Brain microvascular endothelial cell (primary cell): Measurements from ENCODE around the gene H1-8.

Experiments used
- DNase-seq: peaks from one replicate; pipeline ENCODE4 v3.0.0-alpha.2; 2020
- H3K27ac ChIP-seq: fragments of 250-450 bp; sonication (Bioruptor Pico); 2 replicates; pipeline ENCODE4 v1.5.1; 2020; ENCODE audit warnings: mild to moderate bottlenecking, moderate library complexity
- H3K27me3 ChIP-seq: fragments of 250-450 bp; sonication (Bioruptor Pico); replicated peaks from 2 replicates; pipeline ENCODE4 v1.5.1; 2020; ENCODE audit warnings: mild to moderate bottlenecking
- H3K36me3 ChIP-seq: fragments of 250-450 bp; sonication (Bioruptor Pico); replicated peaks from 2 replicates; pipeline ENCODE4 v1.5.1; 2020; ENCODE audit warnings: mild to moderate bottlenecking
- H3K4me3 ChIP-seq: 2 replicates; pipeline ENCODE4 v1.5.1; 2011; ENCODE audit warnings: low read depth, mild to moderate bottlenecking, control low read depth, low read length, moderate library complexity
- CTCF ChIP-seq: IDR thresholded peaks from 2 replicates; pipeline ENCODE4 v1.5.1; 2011; ENCODE audit warnings: low read depth, mild to moderate bottlenecking, moderate library complexity, low read length, control low read depth, inconsistent platforms; ENCODE audit errors: missing control alignments
- in situ Hi-C: cut with HindIII; loops from 2 replicates; pipeline ENCODE4 v1.10.0; 2017; ENCODE audit warnings: low sequenced_read_pairs, low pct_ligation_motif_present

The H1-8 gene

GRCh38 chr3:129563332-129563731, 20.4 kb downstream of the H1-8 start:
- H3K36me3 ChIP-seq, result peaks cover 64% of the 10 kb centered on the region

DNA sequence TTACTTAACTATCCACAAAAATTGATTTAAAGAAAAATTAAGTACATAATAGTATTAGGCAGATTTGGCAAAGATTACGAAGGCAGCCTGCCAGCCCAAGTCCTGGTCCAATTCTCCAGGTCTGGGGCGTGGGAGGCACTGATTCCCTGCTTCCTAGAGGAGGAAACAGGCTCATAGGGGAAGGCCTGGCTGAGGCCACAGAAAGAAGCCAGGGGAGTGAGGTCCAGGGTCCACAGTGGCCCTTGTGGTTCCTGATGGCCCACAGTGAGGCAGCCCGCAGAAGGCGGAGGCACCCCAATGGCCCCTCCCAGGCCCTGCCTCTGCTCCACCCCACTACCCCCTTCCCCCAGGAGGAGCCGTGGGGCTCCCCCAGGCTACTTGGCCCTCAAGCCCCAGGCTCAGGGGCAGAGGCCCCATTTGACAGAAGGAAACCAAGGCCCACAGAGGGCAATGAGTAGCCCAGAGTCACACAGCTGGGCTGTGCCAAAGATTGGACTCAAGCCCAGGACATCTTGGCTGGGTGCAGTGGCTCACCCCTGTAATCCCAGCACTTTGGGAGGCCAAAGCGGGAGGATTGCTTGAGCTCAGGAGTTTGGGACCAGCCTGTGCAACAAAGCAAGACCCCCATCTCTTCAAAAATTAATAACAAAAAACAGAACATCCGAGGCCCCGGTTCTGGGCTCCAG, 21.0 kb downstream of the H1-8 start:
- in situ Hi-C loops, result no loop called here
- TF ChIP-seq CTCF, result no peak
- H3K27me3 ChIP-seq, result no peaks in the 10 kb centered on the region
- H3K27ac ChIP-seq, result no peak overlapping the region
- H3K4me3 ChIP-seq, result no peak overlapping the region
- no peak for DNase-seq
- H3K36me3 ChIP-seq, result peaks cover 64% of the 10 kb centered on the region

More at GRCh38 chr3:129563332-129563731, 20.4 kb downstream of the H1-8 start:
- in situ Hi-C loops, result no loop called here
- H3K27me3 ChIP-seq, result no peaks in the 10 kb centered on the region
- no peak for DNase-seq
- TF ChIP-seq CTCF, result no peak
- H3K27ac ChIP-seq, result no peak overlapping the region
- H3K4me3 ChIP-seq, result no peak overlapping the region

GRCh38 chr3:129564981-129565644, 22.1 kb downstream of the H1-8 start:
- H3K36me3 ChIP-seq, result peaks cover 64% of the 10 kb centered on the region
- no peak overlapping the region for H3K27ac ChIP-seq
- H3K4me3 ChIP-seq, result no peak overlapping the region
- H3K27me3 ChIP-seq, result no peaks in the 10 kb centered on the region
- DNase-seq, result no peak
- no peak for TF ChIP-seq CTCF
- in situ Hi-C loops, result no loop called here

DNA sequence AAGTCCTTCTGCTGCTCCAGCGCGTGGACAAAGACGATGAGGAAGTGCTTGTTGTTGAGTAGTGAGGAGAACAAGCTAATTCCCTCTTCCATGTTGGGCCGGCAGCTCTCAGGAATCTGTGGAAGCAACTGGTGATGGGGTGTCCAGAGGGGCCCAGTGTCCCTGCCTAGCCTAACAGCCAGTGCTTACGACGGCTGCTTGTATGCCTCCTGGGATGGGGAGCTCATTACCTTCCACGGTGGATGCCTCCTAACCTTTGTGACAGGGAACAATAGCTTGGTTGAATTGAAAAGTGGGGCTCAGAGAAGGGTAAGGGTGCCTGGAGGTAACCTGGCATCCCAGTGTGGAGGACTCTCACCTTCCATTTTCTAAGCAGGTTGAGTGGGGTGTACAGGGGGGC, 22.9 kb downstream of the H1-8 start:
- no peak overlapping the region for H3K4me3 ChIP-seq
- no peak for TF ChIP-seq CTCF
- no peak overlapping the region for H3K27ac ChIP-seq
- no peaks in the 10 kb centered on the region for H3K27me3 ChIP-seq
- in situ Hi-C loops, result no loop called here
- no peak for DNase-seq
- peaks cover 72% of the 10 kb centered on the region for H3K36me3 ChIP-seq

GRCh38 chr3:129567176-129567705, 24.3 kb downstream of the H1-8 start:
- Histone ChIP-seq H3K36me3 (peaks cover 78% of the 10 kb centered on the region), H3K4me3 (no peak overlapping the region), H3K27me3 (no peaks in the 10 kb centered on the region), H3K27ac (no peak overlapping the region)
- no peak for DNase-seq
- no peak for TF ChIP-seq CTCF
- in situ Hi-C loops, result no loop called here
